GM19099 (cell line): ENCODE measurements around the gene TUBB2A.

Experiments
- POLR2A ChIP-seq: IDR thresholded peaks from 3 replicates; pipeline ENCODE4 v1.6.1; 2011; ENCODE audit warnings: low read depth; ENCODE audit not compliant: insufficient read length; ENCODE audit errors: extremely low read depth

Gene TUBB2A

DNA sequence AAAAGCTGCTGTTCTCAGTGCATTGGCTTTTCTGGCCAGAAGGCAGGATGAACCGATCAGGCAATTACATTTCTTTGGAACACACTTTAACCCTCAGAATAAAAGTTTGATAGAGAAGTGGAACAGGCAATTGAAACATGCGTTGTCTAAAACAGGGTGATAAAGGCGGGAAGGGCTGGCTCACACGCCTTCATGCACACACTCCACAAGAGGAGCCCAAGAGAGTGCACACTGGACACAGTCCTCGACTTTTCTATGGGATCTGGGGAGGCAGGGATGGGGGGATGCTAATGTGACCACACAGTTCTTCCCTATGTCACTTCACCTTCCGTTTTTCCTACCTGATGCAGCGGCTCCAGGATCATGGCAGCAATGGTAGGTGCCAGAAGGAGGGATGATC, 30.9 kb upstream of the TUBB2A start:
- TF ChIP-seq POLR2A, result no peak

DNA sequence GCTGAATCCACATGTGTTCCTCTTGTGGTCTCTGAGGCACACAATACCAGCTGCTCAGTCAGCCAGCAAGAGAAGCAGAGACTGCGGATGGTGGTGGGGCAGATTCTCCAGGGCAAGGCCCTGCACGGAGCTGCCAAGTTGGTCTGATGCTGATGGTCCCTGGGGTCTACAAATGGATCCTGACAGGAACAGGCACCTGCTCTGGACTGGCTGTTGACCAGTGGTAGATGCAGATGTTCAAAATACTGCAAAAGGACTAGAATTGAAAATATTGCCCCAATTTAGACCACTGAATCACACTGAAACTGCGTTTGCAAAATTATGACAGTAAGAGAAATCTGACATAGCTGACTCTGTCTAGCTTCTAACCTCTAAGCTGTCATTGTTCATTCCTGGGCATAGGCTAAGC, 29.6 kb upstream of the TUBB2A start:
- TF ChIP-seq POLR2A, result no peak

DNA sequence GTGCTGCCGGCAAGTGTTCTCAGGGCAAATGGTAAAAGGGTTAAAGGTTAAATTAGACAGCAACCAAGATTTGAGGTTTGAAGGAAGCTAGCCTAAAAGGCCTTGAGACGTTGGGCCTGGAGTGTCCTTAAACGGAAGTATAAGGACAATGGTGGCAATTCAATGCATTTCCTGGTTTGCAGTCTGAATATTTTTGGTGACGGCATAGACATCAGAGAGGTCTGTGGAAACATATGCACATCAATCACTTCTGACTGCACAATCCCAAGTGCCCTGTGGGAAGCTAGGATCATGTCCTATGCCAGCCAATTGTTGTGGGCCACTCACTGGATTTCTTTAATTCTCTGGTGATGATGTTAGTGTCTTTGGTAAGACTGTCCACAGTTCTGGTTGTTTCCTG, 25.7 kb upstream of the TUBB2A start:
- no peak for TF ChIP-seq POLR2A

DNA sequence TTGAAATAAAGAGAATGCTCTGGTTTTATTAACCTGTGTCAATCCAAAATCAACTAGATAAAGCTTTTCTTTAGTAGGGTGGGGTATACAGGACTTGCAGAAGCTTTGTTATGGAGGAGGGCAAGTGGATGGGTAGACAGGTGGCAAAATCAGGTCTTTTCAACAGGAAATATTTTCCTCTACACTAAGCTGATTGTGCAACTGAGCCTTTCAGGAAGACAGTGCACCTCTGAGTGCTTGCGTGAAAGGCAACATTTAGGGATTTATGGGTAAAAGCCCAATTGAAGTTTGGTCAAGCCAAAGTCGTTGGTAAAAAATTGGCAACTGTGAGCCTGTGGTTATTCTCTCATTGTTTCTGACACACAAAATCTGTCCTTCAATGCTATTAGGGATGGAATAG, 23.8 kb upstream of the TUBB2A start:
- TF ChIP-seq POLR2A, result no peak

DNA sequence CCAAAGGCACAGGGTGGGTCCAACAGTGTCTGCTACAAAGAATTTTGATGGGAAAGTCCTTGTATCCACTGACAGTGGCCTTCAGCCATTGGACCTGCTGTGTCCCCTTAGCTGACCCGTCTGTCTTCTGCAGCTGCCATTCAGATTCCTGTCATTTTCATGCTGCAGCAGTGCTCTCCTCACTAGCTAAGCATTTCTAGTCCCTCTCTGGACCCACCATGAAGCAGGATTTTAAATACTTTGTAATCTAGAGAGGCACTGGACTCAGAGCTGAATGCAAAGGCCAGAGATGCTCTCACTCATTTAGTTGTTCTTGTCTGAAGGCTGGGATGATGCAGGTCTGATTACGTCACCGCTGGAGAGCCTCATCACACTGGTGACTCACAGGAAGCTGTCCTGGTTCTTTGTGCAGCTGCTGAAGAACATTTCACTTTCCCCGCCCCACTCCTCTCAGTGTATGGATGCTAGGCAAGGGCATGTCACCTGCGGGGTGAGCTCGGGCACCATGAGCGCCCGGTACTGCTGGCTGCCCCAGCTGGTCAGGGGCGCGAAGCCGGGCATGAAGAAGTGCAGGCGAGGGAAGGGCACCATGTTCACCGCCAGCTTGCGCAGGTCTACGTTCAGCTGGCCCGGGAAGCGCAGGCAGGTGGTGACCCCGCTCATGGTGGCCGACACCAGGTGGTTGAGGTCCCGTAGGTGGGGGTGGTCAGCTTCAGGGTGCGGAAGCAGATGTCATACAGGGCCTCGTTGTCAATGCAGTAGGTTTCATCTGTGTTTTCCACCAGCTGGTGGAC, 19.4 kb upstream of the TUBB2A start:
- TF ChIP-seq POLR2A, result no peak

DNA sequence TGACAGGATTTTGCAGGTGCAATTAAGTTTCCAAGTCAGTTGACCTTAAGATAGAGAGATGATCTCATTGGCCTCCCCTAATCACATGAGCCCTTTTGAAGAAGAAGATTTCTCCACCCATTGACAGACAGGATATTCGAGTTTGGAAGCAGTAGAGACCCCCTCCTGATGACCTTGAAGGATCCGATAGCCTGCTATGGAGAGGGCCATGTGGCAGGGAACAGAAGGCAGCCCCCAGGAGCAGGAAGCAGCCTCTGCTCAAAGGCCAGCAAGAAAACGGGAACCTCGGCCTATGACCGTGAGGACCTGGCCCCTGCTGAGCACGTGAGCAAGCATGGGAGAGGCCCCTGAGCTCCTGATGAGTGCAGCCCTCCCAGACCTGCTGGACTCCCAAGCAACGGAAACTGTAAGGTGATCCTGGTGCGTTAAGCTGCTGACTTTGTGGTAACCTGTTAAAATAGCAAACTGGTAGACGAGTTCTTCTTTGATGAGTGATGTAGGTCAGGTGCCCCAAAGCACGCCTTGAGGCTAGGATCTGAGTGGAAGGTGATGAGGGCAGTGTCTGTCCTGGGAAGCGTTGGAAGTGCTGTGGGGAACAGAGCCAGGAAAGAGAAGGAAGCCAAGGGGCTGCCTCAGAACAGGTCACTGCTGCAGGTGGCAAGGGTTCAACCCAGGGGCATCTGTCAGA, 18.5 kb upstream of the TUBB2A start:
- no peak for TF ChIP-seq POLR2A

DNA sequence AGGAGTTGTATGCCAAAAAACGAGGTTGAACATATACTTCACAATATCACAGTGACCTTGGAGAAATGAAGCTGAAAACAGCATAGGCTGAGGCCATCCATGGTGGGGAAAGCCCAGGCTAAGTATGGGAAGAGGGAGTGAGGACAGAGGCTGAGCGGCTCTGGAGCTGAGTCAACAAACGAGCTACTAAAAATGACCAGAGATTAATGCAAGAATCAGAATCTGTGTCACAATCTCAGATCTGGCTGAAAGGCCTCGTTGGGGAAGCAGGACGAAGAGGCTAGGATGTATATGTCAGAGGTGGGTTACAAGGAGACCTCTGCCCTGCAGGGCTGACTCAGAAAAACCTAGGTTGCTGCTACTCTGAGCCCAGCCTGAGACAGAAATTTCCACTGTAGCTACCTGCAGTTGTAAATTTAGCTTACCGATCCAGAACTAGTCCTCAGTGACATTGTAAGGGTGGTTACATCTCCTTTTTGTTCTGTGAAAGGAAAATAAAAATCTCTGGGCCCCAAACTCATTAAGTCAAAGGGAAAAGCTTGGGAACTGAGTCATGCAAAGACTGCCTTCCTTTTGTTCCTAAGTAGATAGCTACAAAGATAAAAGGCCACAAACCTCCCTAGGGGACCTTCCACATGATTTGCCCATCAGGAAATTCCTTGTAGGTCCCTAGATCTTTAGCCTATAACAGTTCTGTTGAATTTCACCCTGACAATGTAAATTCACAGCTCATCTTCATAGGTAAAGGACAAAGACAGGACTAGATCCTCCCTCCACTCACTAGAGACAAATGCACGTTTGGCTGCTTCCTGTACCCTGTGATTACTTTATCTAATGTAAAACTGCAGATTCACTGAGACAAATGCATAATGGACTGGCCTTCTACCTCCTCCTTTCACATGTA, 8.5 kb upstream of the TUBB2A start:
- no peak for TF ChIP-seq POLR2A

DNA sequence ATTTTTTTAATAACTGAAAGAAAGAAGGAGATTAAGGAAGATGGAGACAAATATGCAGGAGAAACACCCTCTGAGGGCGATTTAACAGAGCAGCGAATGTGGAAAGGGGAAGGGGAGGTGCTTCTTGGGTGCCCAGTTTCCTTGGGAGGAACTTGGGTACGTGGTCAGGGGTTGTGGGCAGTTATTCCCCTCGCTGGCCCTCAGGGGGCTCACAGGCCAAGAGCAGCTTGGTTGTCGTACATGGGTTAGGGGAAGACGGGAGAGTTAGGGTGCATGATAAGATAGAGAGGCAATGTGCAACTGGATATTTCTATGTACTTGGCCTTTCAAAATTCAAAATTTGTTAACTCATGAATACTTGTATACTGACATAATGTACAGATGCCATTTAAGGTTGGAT, 7.0 kb upstream of the TUBB2A start:
- TF ChIP-seq POLR2A, result no peak

DNA sequence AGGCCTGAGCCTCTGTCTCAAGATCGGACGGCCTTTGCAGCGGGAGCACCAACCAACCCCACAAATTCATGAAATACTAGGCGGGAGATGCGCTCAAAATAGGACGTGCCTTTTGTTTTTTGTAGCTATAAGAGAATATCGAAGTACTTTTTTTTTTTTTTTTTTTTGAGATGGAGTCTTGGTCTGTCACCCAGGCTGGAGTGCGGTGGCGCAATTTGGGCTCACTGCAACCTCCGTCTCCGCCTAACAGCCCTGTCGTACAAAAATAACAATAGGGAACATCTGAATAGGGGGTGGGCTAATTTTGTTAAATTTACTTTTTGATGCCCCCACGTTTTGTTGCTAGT, 5.9 kb upstream of the TUBB2A start:
- peak; percentile 5 for TF ChIP-seq POLR2A

DNA sequence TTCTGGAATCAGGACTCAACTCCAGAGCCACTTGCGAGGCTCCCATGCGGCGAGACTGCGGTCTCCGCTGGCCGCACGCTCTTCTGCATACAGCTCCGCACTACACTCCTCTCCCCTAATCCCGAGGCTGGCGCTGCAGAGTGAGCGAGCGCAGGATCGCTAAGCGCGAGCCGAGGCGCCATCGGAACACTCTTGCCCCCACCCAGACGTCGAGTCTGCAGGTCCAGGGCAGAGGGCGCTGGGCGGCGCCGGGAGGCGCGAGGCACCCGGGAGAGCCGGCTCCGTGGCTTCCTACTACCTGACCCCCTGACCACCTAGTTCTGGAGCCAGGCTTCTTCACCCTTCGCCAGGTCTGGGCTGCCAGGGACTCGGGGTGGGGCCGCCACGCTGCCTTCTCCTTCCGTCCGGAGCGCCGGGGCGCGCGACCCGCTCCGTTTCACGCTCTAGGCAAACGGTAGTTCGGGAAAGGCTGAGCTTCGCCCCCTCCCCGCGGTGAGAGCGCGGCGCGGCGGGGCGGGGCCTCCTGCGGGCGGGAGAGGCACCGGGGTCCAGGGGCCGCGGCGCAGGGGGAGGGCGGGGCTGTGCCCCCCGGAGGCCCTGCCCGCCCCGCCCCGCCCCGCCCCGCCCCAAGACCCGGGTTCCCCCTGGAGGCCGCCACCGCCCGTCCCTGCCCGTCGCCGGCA, 5.4 kb upstream of the TUBB2A start:
- TF ChIP-seq POLR2A, result peak; percentile 52

DNA sequence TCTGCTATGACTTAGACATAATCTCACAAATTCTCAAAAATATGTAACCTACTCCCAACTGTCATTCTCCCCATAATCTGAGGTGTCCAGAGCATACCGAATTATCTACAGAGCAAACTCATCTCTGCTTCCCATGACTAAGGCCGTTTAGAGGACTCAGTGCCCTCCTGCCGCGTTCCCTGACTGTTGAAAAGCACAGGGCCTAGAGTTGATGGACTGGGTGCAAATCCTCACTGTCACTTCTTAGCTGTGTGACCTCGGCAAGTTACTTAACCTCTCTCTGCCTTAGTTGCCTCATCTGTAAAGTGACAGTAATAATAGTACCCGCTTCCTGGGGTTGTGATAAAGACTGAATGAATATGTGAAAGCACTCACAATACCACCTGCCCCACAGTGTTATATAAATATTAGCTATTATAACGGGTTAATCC, 4.7 kb upstream of the TUBB2A start:
- no peak for TF ChIP-seq POLR2A

DNA sequence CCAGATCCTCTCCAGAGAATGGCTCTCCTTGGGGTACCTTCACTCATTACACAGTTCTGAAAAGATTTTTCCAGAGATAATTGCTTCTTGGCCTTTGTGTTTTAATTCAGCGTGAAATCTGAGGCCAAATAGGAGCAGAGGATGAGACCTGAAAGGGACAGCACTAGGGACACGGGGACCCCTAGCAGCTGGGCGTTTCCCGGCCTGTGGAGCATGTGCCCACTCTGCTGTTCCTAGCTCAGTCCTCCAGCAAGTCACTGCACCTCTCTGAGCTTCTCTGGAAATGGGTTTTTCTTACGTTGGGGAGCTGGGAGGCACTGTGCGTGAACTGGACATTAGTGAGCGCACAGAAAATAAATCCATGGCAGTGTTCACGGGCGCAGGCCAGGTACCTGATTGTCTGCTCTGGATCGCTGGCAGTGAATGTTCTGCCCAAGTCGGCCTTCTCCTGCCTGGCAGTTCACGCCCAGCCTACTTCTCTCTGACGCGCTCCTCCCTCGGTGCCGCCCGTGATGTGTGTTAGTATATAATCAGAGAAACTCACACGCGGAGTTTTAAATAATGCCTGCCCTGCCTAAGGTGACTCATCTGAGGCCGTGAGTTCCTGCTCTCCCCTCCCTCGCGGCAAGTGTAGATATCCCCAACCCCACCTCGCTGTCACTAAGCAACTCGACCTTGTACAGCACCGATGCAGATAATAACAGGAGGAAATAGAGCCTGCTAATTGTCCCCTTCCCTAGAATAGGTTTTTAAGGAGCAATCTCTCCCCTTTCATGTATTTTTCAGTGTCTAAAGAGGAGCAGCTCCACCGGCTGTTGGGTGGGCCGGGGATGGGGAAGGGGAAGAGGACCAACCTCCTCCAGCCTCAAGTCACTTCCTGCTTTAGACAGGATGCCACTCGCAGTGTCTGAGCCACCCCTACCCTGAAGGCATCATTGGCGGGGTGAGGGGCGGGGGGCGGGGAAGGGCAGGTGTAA, 2.7 kb upstream of the TUBB2A start:
- TF ChIP-seq POLR2A, result no peak

DNA sequence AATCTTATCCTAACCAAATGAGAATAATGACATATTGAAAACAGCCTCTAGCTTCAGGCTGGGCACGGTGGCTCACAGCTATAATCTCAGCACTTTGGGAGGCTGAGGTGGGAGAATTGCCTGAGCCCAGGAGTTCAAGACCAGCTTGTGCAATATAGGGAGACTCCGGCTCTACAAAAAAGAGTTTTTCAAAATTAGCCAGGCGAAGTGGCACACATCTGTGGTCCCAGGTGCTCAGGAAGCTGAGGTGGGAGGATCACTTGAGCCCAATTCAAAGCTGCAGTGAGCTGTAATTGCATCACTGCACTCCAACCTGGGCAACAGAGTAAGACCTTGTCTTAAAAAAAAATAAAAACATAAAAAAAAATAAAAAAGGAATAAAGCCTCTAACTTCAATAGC, 4.7 kb downstream of the TUBB2A start:
- TF ChIP-seq POLR2A, result no peak

DNA sequence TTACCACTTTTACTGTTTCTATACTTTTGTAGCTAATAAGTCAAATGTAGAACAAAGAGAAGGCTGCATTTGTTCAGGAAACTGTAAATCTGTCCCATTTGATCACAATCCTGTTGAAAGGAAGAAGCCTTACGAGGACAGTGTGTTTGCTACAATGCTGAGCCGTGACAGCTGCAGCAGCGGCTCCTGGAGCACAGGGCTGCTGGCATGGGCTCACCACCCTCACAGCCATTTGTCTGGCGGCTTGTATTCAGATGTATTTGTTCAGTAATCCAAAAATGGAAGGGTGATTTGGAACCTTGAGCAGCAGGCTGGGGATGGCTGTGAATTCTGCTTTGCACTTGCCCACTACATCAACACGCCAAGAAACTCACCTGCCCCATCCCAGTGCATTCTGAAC, 5.7 kb downstream of the TUBB2A start:
- no peak for TF ChIP-seq POLR2A
